ENCODE data around the gene DDX17. TPM values are rescaled to one million over a fixed set of nuclear protein-coding genes. Genes with fewer than 3 reads are reported as not detected.

Gene DDX17
- total and polyA plus RNA-seq, 10 of the 15 experiments (the other 5 are each of a cell fraction or from before 2014, with no cell fraction given): 25.2 to 778 (median 266) TPM

GRCh38 chr22:38481871-38482332, 24.2 kb downstream of the DDX17 start (continued):
- TF ChIP-seq MTA2 (IDR thresholded peaks at IDR 0.05; ENCODE audit: low read depth): no peak
- no peak for TF ChIP-seq CBX3 (IDR thresholded peaks at IDR 0.05; ENCODE audit: borderline replicate concordance, low read depth)
- TF ChIP-seq ZNF384 (IDR thresholded peaks at IDR 0.05; ENCODE audit: borderline replicate concordance, low read depth, low read length): no peak
- TF ChIP-seq GABPA (IDR thresholded peaks at IDR 0.05; ENCODE audit: low read depth): no peak
- no peak for TF ChIP-seq WRNIP1 (IDR thresholded peaks at IDR 0.05; ENCODE audit: borderline replicate concordance, low read depth, low read length)
- TF ChIP-seq YY1 (IDR thresholded peaks at IDR 0.05; ENCODE audit: low read depth, low read length): no peak
- TF ChIP-seq ELK1 (IDR thresholded peaks at IDR 0.05; ENCODE audit: low read depth, low read length): no peak
- TF ChIP-seq POLR2A (IDR thresholded peaks at IDR 0.05; ENCODE audit: low read depth, low read length): peak; percentile 64
- no peak for TF ChIP-seq ZNF24 (IDR thresholded peaks at IDR 0.05)
- TF ChIP-seq, protein P1, sequence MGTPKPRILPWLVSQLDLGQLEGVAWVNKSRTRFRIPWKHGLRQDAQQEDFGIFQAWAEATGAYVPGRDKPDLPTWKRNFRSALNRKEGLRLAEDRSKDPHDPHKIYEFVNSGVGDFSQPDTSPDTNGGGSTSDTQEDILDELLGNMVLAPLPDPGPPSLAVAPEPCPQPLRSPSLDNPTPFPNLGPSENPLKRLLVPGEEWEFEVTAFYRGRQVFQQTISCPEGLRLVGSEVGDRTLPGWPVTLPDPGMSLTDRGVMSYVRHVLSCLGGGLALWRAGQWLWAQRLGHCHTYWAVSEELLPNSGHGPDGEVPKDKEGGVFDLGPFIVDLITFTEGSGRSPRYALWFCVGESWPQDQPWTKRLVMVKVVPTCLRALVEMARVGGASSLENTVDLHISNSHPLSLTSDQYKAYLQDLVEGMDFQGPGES (IDR thresholded peaks at IDR 0.05): no peak
- TF ChIP-seq, protein P2, sequence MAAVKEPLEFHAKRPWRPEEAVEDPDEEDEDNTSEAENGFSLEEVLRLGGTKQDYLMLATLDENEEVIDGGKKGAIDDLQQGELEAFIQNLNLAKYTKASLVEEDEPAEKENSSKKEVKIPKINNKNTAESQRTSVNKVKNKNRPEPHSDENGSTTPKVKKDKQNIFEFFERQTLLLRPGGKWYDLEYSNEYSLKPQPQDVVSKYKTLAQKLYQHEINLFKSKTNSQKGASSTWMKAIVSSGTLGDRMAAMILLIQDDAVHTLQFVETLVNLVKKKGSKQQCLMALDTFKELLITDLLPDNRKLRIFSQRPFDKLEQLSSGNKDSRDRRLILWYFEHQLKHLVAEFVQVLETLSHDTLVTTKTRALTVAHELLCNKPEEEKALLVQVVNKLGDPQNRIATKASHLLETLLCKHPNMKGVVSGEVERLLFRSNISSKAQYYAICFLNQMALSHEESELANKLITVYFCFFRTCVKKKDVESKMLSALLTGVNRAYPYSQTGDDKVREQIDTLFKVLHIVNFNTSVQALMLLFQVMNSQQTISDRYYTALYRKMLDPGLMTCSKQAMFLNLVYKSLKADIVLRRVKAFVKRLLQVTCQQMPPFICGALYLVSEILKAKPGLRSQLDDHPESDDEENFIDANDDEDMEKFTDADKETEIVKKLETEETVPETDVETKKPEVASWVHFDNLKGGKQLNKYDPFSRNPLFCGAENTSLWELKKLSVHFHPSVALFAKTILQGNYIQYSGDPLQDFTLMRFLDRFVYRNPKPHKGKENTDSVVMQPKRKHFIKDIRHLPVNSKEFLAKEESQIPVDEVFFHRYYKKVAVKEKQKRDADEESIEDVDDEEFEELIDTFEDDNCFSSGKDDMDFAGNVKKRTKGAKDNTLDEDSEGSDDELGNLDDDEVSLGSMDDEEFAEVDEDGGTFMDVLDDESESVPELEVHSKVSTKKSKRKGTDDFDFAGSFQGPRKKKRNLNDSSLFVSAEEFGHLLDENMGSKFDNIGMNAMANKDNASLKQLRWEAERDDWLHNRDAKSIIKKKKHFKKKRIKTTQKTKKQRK (IDR thresholded peaks at IDR 0.05; ENCODE audit: low read depth, low read length): no peak
- no peak for TF ChIP-seq TARDBP (IDR thresholded peaks at IDR 0.05; ENCODE audit: borderline replicate concordance)
- TF ChIP-seq FOS (IDR thresholded peaks at IDR 0.05; ENCODE audit: borderline replicate concordance, extremely low read depth, insufficient read length): no peak
- no peak for TF ChIP-seq SP1 (IDR thresholded peaks at IDR 0.05; ENCODE audit: low read depth, low read length)
- TF ChIP-seq NR2C2 (IDR thresholded peaks at IDR 0.05; ENCODE audit: borderline replicate concordance, control insufficient read depth, insufficient read length, low read depth): no peak
- no peak for TF ChIP-seq SUZ12 (IDR thresholded peaks at IDR 0.05; ENCODE audit: unreplicated experiment)
- TF ChIP-seq RBBP5 (conservative IDR thresholded peaks at IDR 0.05): no peak
- TF ChIP-seq, protein P3, sequence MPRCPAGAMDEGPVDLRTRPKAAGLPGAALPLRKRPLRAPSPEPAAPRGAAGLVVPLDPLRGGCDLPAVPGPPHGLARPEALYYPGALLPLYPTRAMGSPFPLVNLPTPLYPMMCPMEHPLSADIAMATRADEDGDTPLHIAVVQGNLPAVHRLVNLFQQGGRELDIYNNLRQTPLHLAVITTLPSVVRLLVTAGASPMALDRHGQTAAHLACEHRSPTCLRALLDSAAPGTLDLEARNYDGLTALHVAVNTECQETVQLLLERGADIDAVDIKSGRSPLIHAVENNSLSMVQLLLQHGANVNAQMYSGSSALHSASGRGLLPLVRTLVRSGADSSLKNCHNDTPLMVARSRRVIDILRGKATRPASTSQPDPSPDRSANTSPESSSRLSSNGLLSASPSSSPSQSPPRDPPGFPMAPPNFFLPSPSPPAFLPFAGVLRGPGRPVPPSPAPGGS (IDR thresholded peaks at IDR 0.05; ENCODE audit: borderline replicate concordance, insufficient read depth, low read depth, low read length, poor library complexity, severe bottlenecking): no peak
- TF ChIP-seq CHD2 (IDR thresholded peaks at IDR 0.05; ENCODE audit: borderline replicate concordance, low read depth, low read length): no peak
- no peak for TF ChIP-seq RELB (IDR thresholded peaks at IDR 0.05; ENCODE audit: low read depth)
- TF ChIP-seq, protein P4, sequence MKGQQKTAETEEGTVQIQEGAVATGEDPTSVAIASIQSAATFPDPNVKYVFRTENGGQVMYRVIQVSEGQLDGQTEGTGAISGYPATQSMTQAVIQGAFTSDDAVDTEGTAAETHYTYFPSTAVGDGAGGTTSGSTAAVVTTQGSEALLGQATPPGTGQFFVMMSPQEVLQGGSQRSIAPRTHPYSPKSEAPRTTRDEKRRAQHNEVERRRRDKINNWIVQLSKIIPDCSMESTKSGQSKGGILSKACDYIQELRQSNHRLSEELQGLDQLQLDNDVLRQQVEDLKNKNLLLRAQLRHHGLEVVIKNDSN (IDR thresholded peaks at IDR 0.05; ENCODE audit: borderline replicate concordance, extremely low read length, insufficient read depth, low read depth, low read length): no peak
- no peak for TF ChIP-seq KAT2A (conservative IDR thresholded peaks at IDR 0.05; ENCODE audit: control insufficient read depth, low read depth, low read length)
